ENCODE data around the gene VDAC2.

Gene VDAC2

GRCh38 chr10:75231672-75232581, 21.3 kb downstream of the VDAC2 start:
- no peak for DNase-seq (ENCODE audit: low spot score)

- no peak for DNase-seq (ENCODE audit: low spot score)
These were observed 22.9 kb downstream of the VDAC2 start for GRCh38 chr10:75233444-75234016.

GRCh38 chr10:75234017-75234682, 23.6 kb downstream of the VDAC2 start:
- peak; percentile 98 for DNase-seq (ENCODE audit: low spot score)

- DNase-seq (ENCODE audit: low spot score): no peak
These were observed 24.2 kb downstream of the VDAC2 start for GRCh38 chr10:75234683-75235374.

GRCh38 chr10:75235375-75236177, 25.0 kb downstream of the VDAC2 start, which contains the start of gene COMTD1:
Gene COMTD1 (minus strand): TSS chr10:75235957. CDS start chr10:75235928, 29 bp downstream.
- DNase-seq (ENCODE audit: low spot score): peak; percentile 93

GRCh38 chr10:75236178-75236825, 25.7 kb downstream of the VDAC2 start:
- no peak for DNase-seq (ENCODE audit: low spot score)

DNA sequence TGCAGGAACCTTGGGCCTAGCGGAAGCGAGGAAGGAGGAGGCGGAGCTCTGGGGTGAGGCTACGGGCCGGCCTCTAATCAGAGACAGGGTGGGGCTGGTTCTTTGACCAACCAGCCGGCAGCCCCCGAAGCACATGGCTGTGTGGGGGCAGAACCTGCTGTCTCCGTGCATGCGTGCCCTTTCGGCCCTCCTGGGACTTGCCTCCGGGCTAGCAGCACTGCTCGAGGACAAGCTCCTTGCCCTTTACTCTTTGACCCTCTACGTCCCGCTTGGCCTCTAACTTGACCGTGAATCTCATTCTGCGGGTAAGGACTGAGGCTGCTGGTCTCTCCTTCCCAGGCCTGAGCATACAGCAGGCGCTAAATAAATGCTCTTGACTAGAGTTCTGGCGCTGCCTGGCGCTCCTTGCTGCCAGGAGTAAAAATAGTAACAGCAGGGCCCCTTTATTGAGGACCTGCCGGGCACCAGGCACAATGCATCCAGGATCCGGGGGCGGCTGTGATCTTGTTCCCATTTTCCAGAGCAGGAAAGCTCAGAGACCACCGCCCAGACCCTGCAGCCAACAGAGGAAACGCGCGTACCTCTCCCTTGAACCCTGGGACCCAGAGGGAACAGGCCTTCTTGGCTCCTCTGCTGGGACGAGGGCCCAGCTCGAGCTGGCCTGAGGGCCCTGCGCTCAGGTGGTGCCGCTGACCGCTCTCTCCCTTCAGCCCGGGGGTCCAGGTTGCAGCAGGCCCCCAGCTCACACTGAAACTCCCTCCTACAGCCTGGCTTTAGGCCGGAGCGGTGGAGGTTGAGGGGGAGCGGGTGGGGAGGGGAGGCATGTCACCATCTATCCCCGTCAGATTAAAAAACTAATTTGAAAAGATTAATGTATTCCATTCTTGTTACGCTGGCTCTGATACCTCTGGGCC, 27.8 kb downstream of the VDAC2 start:
- DNase-seq (ENCODE audit: low spot score): no peak

- DNase-seq (ENCODE audit: low spot score): no peak
These were observed 28.6 kb downstream of the VDAC2 start for GRCh38 chr10:75239096-75239790.

- no peak for DNase-seq (ENCODE audit: low spot score)
These were observed 29.9 kb downstream of the VDAC2 start for GRCh38 chr10:75240329-75241076.

GRCh38 chr10:75243426-75243825, 32.8 kb downstream of the VDAC2 start:
- no peak for DNase-seq (ENCODE audit: low spot score)

GRCh38 chr10:75244487-75245353, 34.1 kb downstream of the VDAC2 start:
- no peak for DNase-seq (ENCODE audit: low spot score)

DNA sequence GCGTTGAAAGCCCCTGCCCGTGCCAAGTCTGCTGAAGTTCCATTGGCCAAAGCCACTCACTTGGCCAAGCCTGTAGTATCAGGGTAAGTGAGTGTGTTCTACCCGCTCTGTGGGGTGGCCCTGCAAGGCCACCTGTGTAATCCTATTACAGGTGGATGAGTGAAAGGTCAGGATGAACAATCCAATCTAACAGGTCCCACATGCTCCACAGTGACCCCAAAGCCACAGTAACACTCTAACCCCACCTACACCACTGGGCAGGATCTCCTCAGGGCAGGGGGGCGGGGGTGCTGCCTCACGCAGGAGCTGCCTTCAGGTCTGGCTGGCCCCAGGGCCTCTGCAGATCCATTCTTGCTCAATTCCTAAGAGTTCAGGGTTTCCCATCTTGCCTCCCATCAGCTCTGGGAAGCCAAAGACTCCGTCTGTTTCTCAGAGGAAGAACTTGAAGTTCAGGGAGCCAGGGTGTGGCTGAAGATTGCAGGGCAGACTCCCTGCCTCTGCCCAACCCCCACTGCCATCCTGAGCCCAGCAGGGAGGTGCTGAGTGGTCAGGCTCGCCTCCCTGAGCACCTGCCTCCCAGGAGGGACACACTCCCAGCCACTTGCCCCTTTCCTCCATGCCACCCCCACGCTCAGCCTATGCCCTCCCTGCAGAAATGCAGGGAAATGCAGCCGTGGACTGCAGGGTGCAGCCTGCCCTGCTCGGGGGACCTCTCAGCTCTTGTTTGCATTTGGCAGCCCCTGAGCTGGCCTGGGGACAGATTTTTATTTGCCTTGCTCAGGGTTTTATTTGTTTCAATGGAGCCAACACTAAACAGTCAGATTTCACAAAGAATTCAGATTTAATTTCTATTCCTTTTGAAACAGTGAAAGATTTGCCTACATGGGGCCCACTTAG, 35.0 kb downstream of the VDAC2 start:
- no peak for DNase-seq (ENCODE audit: low spot score)

DNA sequence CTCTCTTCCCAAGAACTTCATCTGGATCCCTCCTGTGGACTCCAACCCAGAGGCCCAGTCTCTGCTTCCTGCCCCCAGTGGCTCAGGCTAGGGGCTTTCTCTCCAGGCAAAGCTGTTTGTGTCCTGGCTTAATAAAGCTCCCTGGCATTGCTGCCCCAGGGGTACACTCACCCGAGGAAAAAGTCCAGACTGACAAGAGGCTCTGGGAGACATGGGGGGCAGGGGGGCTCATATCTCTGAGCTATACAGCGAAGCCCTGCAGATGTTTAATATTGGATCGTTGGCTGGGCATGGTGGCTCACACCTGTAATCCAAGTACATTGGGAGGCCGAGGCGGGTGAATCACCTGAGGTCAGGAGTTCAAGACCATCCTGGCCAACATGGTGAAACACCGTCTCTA, 35.9 kb downstream of the VDAC2 start:
- no peak for DNase-seq (ENCODE audit: low spot score)

DNA sequence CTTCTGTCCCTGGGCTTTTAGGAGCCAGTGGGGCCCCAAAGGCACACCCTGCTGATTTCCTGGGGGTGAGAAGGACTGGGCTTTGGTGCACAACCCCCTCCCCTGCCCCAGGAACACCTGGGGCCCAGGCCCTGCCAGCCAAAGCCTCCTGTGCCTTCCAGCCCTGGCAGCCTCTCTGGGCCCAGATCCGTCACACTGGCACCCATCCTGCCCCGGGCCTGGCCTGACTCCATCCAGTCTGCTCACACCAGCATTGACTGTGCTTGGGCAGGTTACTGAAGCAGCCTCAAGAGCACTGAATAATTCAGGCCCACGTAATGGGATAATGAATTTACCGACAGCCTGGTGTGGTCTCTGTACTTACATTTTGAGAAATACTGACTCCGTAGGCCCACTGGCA, 37.2 kb downstream of the VDAC2 start:
- DNase-seq (ENCODE audit: low spot score): no peak

- no peak for DNase-seq (ENCODE audit: low spot score)
These were observed 40.3 kb downstream of the VDAC2 start for GRCh38 chr10:75250934-75251333.
